ENCODE results near the gene MCRIP1.

Gene MCRIP1

DNA sequence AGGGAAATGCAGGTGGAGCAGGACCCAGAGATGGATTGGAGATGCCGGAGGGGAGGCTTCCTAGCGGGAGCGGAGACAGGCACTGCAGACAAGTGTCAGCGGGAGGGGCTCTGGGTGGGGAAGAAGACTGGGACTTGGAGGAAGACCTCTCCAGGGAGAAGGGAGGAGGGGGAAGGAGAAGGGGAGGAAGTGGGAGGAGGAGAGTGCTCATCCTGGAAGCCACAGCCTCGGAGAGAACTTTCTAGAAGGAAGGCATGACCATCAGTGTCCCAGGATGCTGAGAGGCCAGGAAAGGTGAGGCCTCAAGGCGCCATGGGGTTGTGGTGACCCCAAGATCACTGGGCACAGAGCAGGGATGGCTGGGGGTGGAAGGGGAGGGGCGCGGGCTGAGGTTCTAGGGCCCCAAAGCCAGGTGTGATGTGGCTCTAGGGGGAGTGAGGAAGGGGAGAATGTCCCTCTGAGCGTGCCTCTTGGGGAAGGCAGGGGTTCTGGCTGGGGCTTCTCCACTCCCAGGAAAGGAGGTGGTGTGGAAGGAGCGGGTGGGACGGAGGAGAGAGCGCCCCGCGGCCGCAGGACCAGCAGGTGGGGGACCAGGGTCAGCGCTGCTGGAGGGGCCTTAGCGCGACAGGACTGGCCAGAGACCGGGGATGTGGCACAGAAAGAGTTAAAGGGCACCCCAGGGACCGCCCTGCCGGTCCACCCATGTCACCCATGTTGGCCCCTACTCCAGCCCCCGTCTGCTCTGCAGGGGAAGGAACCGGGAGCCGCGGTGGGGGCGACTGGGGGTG, 30.0 kb downstream of the MCRIP1 start:
- no peak for DNase-seq

DNA sequence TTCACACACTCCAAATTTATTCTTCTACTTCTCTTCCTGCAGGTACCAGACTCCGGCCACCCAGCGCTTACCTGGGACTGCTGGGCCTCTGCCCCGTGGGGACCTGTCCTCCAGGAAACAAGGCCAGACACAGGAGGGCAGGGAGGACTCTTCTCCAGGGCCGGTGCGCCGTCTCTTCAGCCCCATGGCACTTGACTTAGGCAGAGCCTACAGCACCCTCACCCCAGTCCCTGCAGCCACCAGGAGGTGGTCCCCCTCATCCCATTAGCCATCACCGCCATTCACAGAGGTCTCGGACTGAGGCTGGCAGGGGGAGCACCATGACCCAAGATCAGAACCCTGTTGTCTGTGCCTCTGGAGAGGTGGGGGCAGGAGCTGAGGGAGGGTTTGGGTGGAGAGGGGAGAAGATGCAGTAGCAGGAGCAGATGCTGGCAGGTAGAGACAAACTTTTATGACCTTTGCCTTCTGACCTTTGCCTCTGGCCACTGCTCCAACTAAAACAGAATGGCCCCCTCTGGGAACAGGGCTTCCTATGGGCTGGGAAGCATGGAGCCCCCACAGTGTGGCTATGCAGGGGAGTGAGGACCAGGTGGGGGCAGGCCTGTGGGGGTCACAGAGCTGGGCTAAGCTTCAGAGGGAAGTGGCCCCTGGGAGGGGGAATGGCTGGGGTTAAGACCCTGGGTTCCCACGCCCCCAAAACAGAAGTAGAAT, 30.9 kb downstream of the MCRIP1 start:
- DNase-seq: no peak

DNA sequence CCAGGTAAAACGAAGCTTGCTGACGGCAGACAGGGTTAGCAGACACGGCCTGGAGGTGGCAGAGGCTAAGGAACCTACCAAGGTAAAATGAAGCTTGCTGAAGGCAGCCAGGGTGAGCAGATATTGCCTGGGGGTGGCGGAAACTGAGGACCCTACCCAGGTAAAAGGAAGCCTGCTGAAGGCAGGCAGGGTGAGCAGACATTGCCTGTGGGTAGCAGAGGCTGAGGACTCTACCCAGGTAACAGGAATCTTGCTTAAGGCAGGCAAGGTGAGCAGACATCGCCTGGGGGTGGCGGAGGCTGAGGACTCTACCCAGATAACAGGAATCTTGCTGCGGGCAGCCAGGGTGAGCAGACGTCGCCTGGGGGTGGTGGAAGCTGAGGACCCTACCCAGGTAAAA, 31.8 kb downstream of the MCRIP1 start:
- DNase-seq: no peak

DNA sequence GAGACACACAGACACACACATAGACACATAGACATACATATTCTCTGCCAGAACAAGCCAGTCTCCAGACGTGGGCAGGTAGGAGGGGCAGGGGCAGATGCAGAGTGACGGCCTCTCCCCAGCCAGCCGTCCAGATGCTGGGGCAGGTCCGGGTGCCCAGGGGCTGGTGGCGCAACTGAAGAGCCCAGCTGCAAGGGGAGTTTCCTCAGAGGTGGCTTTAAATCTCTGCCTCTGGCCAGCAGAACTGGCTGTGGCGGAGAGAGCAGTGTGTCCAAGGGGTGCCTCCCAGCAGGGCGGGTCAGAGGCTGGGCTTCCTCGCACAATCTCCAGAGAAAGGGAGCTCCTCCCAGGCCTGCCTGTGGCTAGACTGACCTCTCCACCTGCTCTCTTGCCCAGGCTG, 38.6 kb downstream of the MCRIP1 start:
- no peak for DNase-seq

DNA sequence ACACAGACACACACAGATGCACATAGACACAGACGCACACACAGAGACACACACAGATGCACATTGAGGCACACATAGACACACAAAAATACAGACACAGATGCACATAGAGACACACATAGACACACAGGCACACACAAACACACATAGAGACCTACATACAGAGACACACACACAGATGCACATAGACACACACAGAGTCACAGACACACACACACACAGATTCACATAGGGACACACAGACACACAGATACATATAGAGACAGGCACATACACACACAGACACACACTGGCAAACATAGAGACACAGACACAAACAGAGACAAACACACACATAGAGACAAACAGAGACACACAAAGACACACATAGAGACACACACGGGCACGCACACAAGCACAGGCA, 39.0 kb downstream of the MCRIP1 start:
- no peak for DNase-seq

DNA sequence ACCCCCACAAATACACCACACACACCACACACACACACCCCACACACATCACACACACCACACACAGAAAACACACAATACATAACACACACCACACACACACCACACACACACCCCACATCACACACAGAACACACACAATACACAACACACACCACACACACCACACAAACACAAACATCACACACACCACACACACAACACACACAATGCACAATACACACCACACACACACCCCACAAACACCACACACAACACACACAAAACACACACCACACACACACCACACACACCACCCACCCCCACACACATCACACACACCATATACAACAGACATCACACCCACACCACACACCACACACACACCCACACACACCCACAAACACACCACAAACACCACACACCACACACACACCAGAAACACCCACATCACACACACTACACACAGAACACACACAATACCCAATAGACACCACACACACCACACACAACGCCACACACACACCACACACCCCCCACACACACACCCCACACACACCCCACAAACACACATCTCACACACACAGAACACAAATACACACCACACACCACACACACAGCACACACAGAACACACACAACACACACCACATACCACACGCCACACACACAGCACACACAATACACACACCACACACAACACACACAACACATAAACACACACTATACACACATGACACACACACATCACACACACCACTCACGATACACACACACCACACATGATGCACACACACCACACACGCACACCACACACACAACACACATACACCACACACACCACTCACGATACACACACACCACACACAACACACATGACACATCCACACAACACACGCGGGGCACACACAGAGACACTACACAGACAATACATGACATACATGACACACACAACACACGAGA, 40.1 kb downstream of the MCRIP1 start:
- no peak for DNase-seq
